HG03460 (cell line): ENCODE measurements around the gene OR11H1.
"Not testable (repeated sequence)": the region's sequence is repeated elsewhere in the genome, so short reads cannot be mapped to it uniquely, and the experiment has no call there.

Experiments used
- ATAC-seq: cut with Tn5 transposase; IDR thresholded peaks from one replicate; pipeline ENCODE4 v1.9.1; 2021; ENCODE audit not compliant: unreplicated experiment

OR11H1 gene

GRCh38 chr22:15527892-15528291 lies at the start of gene OR11H1:
OR11H1 (plus strand) TSS chr22:15528192; CDS start chr22:15528192, 0 bp downstream.
- not testable (repeated sequence) for ATAC-seq

DNA sequence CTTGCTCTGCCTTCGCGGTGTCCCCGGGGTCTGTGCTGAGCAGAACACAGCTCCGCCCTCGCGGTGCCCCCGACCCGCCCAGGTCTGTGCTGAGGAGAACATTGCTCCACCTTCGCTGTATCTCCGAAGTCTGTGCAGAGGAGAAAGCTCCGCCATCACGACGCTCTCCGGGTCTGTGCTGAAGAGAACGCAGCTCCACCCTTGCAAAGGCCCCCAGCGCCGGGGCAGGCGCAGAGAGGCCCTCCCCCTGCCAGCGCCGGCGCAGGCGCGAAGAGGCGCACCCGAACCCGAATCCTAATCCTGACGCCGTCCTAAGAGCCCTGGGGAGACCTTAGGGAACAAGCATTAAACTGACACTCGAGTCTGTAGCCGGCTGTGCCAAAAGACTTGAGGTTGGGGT lies 18.0 kb upstream of the OR11H1 start:
- not testable (repeated sequence) for ATAC-seq

- not testable (repeated sequence) for ATAC-seq
Measured at GRCh38 chr22:15515896-15516295, 12.1 kb upstream of the OR11H1 start.

GRCh38 chr22:15553767-15554166 lies 25.8 kb downstream of the OR11H1 start:
- not testable (repeated sequence) for ATAC-seq

GRCh38 chr22:15563461-15563860 lies 35.5 kb downstream of the OR11H1 start:
- ATAC-seq, result not testable (repeated sequence)

DNA sequence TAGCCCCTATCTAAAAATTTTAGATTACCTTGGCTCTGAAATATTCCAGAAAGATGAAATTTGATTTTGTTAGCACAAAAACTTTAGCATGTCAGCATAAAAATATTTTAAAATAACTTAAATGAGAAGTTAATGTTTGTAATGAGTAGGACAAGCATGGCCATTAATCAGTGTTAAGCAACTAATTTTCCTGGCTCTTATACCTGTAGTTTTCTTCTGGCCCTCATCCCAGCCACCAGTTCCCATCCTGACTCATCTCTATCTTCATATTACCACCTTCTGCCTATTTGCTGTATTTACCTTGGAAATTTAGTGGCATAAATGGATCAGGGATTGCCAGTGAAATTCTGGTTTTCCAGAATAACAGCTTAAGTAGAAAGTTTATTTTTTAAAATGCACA lies 37.1 kb downstream of the OR11H1 start:
- not testable (repeated sequence) for ATAC-seq
